ENCODE results near the gene ARHGEF19. TPM values are rescaled to one million over a fixed set of nuclear protein-coding genes. Genes with fewer than 3 reads are reported as not detected.

The ARHGEF19 gene
- total and polyA plus RNA-seq, 2 of the 13 experiments (the other 11 are each of a cell fraction or from before 2014, with no cell fraction given) = 1.7 to 1.8 TPM

GRCh38 chr1:16164213-16165072 is 48.0 kb downstream of the ARHGEF19 start (continued):
- TF ChIP-seq ZNF501 (CRISPR knock-in tag; IDR thresholded peaks at IDR 0.05) (no peak), ATF4 (CRISPR knock-in tag; IDR thresholded peaks at IDR 0.05) (peak in 1 of 2 experiments; percentile 85; a peak in 2 of 4 replicates), ZNF468 (CRISPR knock-in tag; IDR thresholded peaks at IDR 0.05) (no peak), ATF2 (CRISPR knock-in tag; IDR thresholded peaks at IDR 0.05) (peak; percentile 61; the same call in 1 of the 2 replicates), DNMT1 (CRISPR knock-in tag; IDR thresholded peaks at IDR 0.05) (no peak), ZNF503 (CRISPR knock-in tag; IDR thresholded peaks at IDR 0.05) (peak; percentile 59; the same call in 1 of the 2 replicates), RORA (CRISPR knock-in tag; IDR thresholded peaks at IDR 0.05) (no peak), ZNF234 (CRISPR knock-in tag; conservative IDR thresholded peaks at IDR 0.05) (no peak), ZNF432 (CRISPR knock-in tag; IDR thresholded peaks at IDR 0.05; ENCODE audit: borderline replicate concordance) (no peak), ZNF318 (CRISPR knock-in tag; IDR thresholded peaks at IDR 0.05) (0 out of 2 replicates have a peak, but pooled peaks have one; percentile 20), HNF4A (CRISPR knock-in tag; IDR thresholded peaks at IDR 0.05) (peak; percentile 28; the same call in 1 of the 2 replicates), BCLAF1 (IDR thresholded peaks at IDR 0.05) (no peak)

Data from HepG2 (cell line).